ENCODE results near the gene MRPL58. TPM values are rescaled to one million over a fixed set of nuclear protein-coding genes. Genes with fewer than 3 reads are reported as not detected.
A peak's percentile ranks its signal among the peaks of the same experiment; 100 is the strongest.

Gene MRPL58
- total and polyA plus RNA-seq, 10 of the 15 experiments (the other 5 are each of a cell fraction or from before 2014, with no cell fraction given): 23.0 to 64.3 (median 51.9) TPM

DNA sequence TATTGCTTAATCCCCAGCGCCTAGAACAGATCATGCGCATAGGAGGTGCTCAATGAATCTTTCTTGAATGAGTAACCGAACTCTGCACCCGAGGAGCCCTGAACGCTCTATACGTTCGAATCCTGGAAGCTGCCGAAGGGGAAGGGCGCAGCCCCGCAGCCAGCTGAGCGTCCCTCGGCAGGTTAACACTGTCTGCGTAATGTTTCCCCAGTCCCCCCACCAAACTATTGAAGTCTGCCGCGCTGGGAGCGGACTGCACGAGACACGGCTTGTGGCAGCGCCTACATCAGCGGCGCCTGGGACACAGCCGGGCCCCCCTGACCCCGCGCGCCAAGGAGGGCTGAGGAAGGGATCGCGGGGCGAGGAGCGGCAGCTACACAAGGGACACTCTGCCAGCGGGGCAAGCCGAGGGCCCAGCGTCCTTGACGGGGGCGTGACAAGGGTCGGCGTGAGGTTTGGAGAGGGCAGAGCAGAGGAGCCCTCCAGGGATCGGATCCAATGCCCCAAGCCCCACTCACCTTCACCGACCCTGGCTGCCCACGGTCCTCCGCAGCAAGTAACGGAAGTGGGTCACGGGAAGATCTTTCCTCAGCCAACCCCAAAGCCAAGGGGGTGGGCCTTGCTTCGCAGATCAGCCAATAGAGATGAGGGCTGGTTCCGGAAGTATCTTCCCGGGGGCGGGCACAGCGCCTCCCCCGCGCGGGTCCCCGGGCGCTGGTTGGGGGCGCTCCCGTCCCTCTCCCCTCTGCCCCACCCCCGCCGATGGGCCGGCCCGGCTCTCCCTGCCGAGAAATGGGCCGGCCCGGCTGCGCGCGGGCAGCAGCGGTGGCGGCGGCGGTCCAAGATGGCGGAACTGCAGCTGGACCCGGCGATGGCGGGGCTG is 34.2 kb downstream of the MRPL58 start, which contains the start of the genes ATP5PD and KCTD2 (continued):
- TF ChIP-seq, protein P1, sequence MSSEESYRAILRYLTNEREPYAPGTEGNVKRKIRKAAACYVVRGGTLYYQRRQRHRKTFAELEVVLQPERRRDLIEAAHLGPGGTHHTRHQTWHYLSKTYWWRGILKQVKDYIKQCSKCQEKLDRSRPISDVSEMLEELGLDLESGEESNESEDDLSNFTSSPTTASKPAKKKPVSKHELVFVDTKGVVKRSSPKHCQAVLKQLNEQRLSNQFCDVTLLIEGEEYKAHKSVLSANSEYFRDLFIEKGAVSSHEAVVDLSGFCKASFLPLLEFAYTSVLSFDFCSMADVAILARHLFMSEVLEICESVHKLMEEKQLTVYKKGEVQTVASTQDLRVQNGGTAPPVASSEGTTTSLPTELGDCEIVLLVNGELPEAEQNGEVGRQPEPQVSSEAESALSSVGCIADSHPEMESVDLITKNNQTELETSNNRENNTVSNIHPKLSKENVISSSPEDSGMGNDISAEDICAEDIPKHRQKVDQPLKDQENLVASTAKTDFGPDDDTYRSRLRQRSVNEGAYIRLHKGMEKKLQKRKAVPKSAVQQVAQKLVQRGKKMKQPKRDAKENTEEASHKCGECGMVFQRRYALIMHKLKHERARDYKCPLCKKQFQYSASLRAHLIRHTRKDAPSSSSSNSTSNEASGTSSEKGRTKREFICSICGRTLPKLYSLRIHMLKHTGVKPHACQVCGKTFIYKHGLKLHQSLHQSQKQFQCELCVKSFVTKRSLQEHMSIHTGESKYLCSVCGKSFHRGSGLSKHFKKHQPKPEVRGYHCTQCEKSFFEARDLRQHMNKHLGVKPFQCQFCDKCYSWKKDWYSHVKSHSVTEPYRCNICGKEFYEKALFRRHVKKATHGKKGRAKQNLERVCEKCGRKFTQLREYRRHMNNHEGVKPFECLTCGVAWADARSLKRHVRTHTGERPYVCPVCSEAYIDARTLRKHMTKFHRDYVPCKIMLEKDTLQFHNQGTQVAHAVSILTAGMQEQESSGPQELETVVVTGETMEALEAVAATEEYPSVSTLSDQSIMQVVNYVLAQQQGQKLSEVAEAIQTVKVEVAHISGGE (CRISPR knock-in tag; IDR thresholded peaks at IDR 0.05): no peak
- no peak for TF ChIP-seq ETV6 (conservative IDR thresholded peaks at IDR 0.05 in 1 of 2, IDR thresholded peaks at IDR 0.05 in 1 of 2; ENCODE audit: borderline replicate concordance in 1 of 2, low read depth in 1 of 2)
- TF ChIP-seq DPF2 (IDR thresholded peaks at IDR 0.05): peak; percentile 77
- peak; percentile 68 for TF ChIP-seq IKZF1 (conservative IDR thresholded peaks at IDR 0.05)
- peak; percentile 75; the same call in 1 of the 2 replicates for TF ChIP-seq ZNF207 (IDR thresholded peaks at IDR 0.05; ENCODE audit: borderline replicate concordance)
- TF ChIP-seq NFYB (IDR thresholded peaks at IDR 0.05; ENCODE audit: insufficient read depth, low read depth, low read length): peak; percentile 95
- no peak for TF ChIP-seq ZNF217 (IDR thresholded peaks at IDR 0.05)
- TF ChIP-seq FOS (IDR thresholded peaks at IDR 0.05; ENCODE audit: borderline replicate concordance, extremely low read depth, insufficient read length): peak; percentile 70
- TF ChIP-seq STAT1 (conservative IDR thresholded peaks at IDR 0.05): no peak
- TF ChIP-seq RAD51 (IDR thresholded peaks at IDR 0.05): no peak
- TF ChIP-seq CEBPB (IDR thresholded peaks at IDR 0.05; ENCODE audit: borderline replicate concordance in 1 of 2, low read depth in 2 of 2, low read length in 2 of 2): no peak
- TF ChIP-seq YBX1 (IDR thresholded peaks at IDR 0.05): no peak
- TF ChIP-seq EED (IDR thresholded peaks at IDR 0.05; ENCODE audit: low read depth): no peak
- peak; percentile 75 for TF ChIP-seq PML (IDR thresholded peaks at IDR 0.05; ENCODE audit: low read length)
- no peak for TF ChIP-seq SMARCA5 (IDR thresholded peaks at IDR 0.05)
- TF ChIP-seq MAX (IDR thresholded peaks at IDR 0.05; ENCODE audit: low read depth, low read length): no peak
- TF ChIP-seq SIN3A (IDR thresholded peaks at IDR 0.05; ENCODE audit: low read depth, low read length): no peak
- TF ChIP-seq CHD4 (IDR thresholded peaks at IDR 0.05): no peak
- TF ChIP-seq, protein P2, sequence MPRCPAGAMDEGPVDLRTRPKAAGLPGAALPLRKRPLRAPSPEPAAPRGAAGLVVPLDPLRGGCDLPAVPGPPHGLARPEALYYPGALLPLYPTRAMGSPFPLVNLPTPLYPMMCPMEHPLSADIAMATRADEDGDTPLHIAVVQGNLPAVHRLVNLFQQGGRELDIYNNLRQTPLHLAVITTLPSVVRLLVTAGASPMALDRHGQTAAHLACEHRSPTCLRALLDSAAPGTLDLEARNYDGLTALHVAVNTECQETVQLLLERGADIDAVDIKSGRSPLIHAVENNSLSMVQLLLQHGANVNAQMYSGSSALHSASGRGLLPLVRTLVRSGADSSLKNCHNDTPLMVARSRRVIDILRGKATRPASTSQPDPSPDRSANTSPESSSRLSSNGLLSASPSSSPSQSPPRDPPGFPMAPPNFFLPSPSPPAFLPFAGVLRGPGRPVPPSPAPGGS (IDR thresholded peaks at IDR 0.05; ENCODE audit: borderline replicate concordance, insufficient read depth, low read depth, low read length, poor library complexity, severe bottlenecking): no peak
- TF ChIP-seq HCFC1 (IDR thresholded peaks at IDR 0.05; ENCODE audit: low read length): peak; percentile 46
- peak; percentile 95 for TF ChIP-seq GABPA (IDR thresholded peaks at IDR 0.05; ENCODE audit: low read depth)
- no peak for TF ChIP-seq MXI1 (IDR thresholded peaks at IDR 0.05; ENCODE audit: low read depth, low read length)
- no peak for TF ChIP-seq USF2 (IDR thresholded peaks at IDR 0.05; ENCODE audit: borderline replicate concordance, low read depth, low read length)

Data from GM12878 (cell line).